GM11168 (cell line): Measurements from ENCODE around the gene FBXL19.

ENCODE experiments used
- in situ Hi-C: fragments of 300-500 bp; cut with MboI; formaldehyde crosslinking; loops from one replicate; pipeline ENCODE4 v1.12.0; 2022; ENCODE audit warnings: low sequenced_read_pairs; ENCODE audit not compliant: unreplicated experiment

FBXL19 gene

GRCh38 chr16:30941600-30942425 is 18.4 kb downstream of the FBXL19 start:
- in situ Hi-C loops = no loop called here

GRCh38 chr16:30942426-30942806 is 19.0 kb downstream of the FBXL19 start:
- in situ Hi-C loops = no loop called here

- in situ Hi-C loops = no loop called here
These were observed 21.0 kb downstream of the FBXL19 start for GRCh38 chr16:30944352-30944751.

- in situ Hi-C loops = no loop called here
These were observed 23.5 kb downstream of the FBXL19 start for GRCh38 chr16:30946671-30947540.

GRCh38 chr16:30947541-30947858 is 24.1 kb downstream of the FBXL19 start:
- in situ Hi-C loops = no loop called here

GRCh38 chr16:30947859-30948666 is 24.7 kb downstream of the FBXL19 start:
- in situ Hi-C loops = no loop called here

GRCh38 chr16:30948667-30949649 is 25.6 kb downstream of the FBXL19 start, which contains the start of gene ORAI3:
Gene ORAI3 (plus strand): TSS chr16:30949068. CDS start chr16:30949290, 222 bp downstream.
- in situ Hi-C loops = no loop called here

GRCh38 chr16:30949650-30950515 is 26.5 kb downstream of the FBXL19 start:
- in situ Hi-C loops = loop anchor here (25.0 kb wide), 1 partner anchor 912 kb away; the partner anchor contains the start of gene ZNF267

GRCh38 chr16:30950516-30951065 is 27.2 kb downstream of the FBXL19 start:
- in situ Hi-C loops = loop anchor here (25.0 kb wide), 1 partner anchor 912 kb away; the partner anchor contains the start of gene ZNF267

GRCh38 chr16:30951193-30951592 is 27.8 kb downstream of the FBXL19 start:
- in situ Hi-C loops = loop anchor here (25.0 kb wide), 1 partner anchor 911 kb away; the partner anchor contains the start of gene ZNF267

GRCh38 chr16:30951750-30952149 is 28.4 kb downstream of the FBXL19 start:
- in situ Hi-C loops = loop anchor here (25.0 kb wide), 1 partner anchor 911 kb away; the partner anchor contains the start of gene ZNF267

- in situ Hi-C loops = loop anchor here (25.0 kb wide), 1 partner anchor 909 kb away; the partner anchor contains the start of gene ZNF267
These were observed 29.7 kb downstream of the FBXL19 start for GRCh38 chr16:30953111-30953510.

- in situ Hi-C loops = loop anchor here (25.0 kb wide), 1 partner anchor 909 kb away; the partner anchor contains the start of gene ZNF267
These were observed 30.2 kb downstream of the FBXL19 start for GRCh38 chr16:30953511-30954124.

GRCh38 chr16:30954993-30955392 is 31.6 kb downstream of the FBXL19 start:
- in situ Hi-C loops = loop anchor here (25.0 kb wide), 1 partner anchor 907 kb away; the partner anchor contains the start of gene ZNF267

- in situ Hi-C loops = loop anchor here (25.0 kb wide), 1 partner anchor 905 kb away; the partner anchor contains the start of gene ZNF267
These were observed 33.5 kb downstream of the FBXL19 start for GRCh38 chr16:30956601-30957455.
